ENCODE data around the gene GPM6B.

The GPM6B gene

DNA sequence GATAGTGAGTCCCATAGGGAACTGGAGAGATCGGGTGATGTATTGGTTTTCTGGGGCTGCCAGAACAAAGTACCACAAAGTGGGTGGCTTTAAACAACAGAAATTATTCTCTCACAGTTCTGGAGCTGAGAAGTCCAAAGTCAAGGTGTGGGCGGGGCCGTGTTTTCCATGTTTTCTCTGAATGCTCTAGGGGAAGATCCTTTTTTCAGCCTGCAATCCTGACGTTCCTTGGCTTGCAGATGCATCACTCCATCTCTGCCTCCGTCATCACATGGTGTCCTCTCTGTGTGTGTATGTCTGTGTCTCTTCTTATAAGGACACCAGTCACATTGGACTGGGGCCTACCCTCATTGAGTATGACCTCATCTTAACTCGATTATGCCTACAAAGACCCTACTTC is 7.9 kb upstream of the GPM6B start:
- TF ChIP-seq EGR1 (IDR thresholded peaks at IDR 0.05): no peak
- TF ChIP-seq, protein P1, sequence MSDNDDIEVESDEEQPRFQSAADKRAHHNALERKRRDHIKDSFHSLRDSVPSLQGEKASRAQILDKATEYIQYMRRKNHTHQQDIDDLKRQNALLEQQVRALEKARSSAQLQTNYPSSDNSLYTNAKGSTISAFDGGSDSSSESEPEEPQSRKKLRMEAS (IDR thresholded peaks at IDR 0.05): no peak
- TF ChIP-seq, protein P2, sequence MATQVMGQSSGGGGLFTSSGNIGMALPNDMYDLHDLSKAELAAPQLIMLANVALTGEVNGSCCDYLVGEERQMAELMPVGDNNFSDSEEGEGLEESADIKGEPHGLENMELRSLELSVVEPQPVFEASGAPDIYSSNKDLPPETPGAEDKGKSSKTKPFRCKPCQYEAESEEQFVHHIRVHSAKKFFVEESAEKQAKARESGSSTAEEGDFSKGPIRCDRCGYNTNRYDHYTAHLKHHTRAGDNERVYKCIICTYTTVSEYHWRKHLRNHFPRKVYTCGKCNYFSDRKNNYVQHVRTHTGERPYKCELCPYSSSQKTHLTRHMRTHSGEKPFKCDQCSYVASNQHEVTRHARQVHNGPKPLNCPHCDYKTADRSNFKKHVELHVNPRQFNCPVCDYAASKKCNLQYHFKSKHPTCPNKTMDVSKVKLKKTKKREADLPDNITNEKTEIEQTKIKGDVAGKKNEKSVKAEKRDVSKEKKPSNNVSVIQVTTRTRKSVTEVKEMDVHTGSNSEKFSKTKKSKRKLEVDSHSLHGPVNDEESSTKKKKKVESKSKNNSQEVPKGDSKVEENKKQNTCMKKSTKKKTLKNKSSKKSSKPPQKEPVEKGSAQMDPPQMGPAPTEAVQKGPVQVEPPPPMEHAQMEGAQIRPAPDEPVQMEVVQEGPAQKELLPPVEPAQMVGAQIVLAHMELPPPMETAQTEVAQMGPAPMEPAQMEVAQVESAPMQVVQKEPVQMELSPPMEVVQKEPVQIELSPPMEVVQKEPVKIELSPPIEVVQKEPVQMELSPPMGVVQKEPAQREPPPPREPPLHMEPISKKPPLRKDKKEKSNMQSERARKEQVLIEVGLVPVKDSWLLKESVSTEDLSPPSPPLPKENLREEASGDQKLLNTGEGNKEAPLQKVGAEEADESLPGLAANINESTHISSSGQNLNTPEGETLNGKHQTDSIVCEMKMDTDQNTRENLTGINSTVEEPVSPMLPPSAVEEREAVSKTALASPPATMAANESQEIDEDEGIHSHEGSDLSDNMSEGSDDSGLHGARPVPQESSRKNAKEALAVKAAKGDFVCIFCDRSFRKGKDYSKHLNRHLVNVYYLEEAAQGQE (IDR thresholded peaks at IDR 0.05; ENCODE audit: low read depth): no peak
- TF ChIP-seq, protein P3, sequence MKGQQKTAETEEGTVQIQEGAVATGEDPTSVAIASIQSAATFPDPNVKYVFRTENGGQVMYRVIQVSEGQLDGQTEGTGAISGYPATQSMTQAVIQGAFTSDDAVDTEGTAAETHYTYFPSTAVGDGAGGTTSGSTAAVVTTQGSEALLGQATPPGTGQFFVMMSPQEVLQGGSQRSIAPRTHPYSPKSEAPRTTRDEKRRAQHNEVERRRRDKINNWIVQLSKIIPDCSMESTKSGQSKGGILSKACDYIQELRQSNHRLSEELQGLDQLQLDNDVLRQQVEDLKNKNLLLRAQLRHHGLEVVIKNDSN (IDR thresholded peaks at IDR 0.05): no peak

DNA sequence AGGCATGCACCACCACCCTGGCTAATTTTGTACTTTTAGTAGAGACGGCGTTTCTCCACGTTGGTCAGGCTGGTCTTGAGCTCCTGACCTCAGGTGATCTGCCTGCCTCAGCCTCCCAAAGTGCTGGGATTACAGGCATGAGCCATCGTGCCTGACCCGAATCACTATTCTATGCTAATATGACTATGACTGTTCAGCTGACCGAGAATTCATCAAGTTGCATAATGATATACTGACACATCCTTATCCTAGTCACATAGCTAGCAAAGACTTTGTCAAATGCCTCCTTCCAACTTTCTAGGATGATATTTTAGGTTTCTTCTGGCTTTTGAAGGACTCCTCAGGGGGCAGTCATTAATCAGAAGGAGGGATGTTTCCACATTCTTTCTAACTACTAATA is 4.8 kb upstream of the GPM6B start:
- TF ChIP-seq EP300 (IDR thresholded peaks at IDR 0.05; ENCODE audit: borderline replicate concordance) (no peak), TAF1 (IDR thresholded peaks at IDR 0.05; ENCODE audit: low read depth) (no peak), NFIC (IDR thresholded peaks at IDR 0.05) (no peak), CEBPB (IDR thresholded peaks at IDR 0.05) (no peak), YY1 (IDR thresholded peaks at IDR 0.05; ENCODE audit: low read depth) (no peak), FOXM1 (IDR thresholded peaks at IDR 0.05; ENCODE audit: borderline replicate concordance, low read depth) (no peak), EGR1 (IDR thresholded peaks at IDR 0.05) (no peak), TEAD4 (IDR thresholded peaks at IDR 0.05) (no peak)
- TF ChIP-seq, protein P2 (IDR thresholded peaks at IDR 0.05; ENCODE audit: low read depth): no peak
- TF ChIP-seq, protein P3 (IDR thresholded peaks at IDR 0.05): no peak

DNA sequence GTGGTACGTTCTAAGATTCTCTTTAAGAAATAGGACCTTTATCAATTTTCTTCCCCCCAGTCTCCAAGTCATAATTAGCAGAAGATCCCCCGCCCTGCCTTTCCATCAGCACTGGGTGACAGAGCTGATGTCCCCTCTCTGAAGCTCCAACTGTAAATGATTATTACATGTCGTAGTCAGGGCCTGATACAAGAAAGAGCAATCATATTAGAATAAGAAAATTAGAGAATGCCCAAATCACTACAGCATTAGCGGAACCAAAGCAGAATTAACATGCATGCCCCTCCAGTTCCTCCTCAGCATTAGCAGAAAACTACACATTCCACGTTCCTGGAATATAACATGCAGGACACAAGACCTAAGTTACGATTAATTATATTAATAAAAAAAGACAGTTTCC is 717 bp downstream of the GPM6B start:
- TF ChIP-seq NFIC (IDR thresholded peaks at IDR 0.05): no peak
- no peak for TF ChIP-seq YY1 (IDR thresholded peaks at IDR 0.05; ENCODE audit: low read depth)
- TF ChIP-seq EP300 (IDR thresholded peaks at IDR 0.05; ENCODE audit: borderline replicate concordance): no peak
- no peak for TF ChIP-seq TCF12 (IDR thresholded peaks at IDR 0.05; ENCODE audit: low read depth)
- TF ChIP-seq, protein P2 (IDR thresholded peaks at IDR 0.05; ENCODE audit: low read depth): no peak
- no peak for TF ChIP-seq FOXM1 (IDR thresholded peaks at IDR 0.05; ENCODE audit: borderline replicate concordance, low read depth)
- no peak for TF ChIP-seq ZBTB7A (IDR thresholded peaks at IDR 0.05; ENCODE audit: low read depth)
- no peak for TF ChIP-seq CEBPB (IDR thresholded peaks at IDR 0.05)
- TF ChIP-seq, protein P1 (IDR thresholded peaks at IDR 0.05): no peak
- TF ChIP-seq TEAD4 (IDR thresholded peaks at IDR 0.05): no peak
- TF ChIP-seq, protein P3 (IDR thresholded peaks at IDR 0.05): no peak

DNA sequence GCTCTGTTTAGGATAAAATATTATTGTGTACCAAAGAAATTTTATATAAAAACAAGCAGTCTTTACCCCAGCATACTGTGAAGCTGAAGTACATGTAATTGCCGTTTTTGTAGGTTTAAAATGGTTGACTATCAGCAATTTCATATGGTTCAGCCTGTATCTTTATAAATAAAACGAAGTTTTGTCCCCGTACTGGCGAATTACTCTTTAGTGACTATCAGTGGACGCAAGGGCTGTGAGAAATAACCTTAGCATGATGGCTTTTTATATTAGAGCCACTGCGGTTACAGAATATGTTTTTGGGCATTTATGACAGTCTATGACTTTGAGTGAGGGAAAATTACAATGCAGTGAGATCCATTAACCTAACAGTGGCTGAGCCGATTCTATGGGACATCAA is 1.2 kb downstream of the GPM6B start:
- no peak for TF ChIP-seq EGR1 (IDR thresholded peaks at IDR 0.05)
- TF ChIP-seq TCF12 (IDR thresholded peaks at IDR 0.05; ENCODE audit: low read depth): no peak
- no peak for TF ChIP-seq CEBPB (IDR thresholded peaks at IDR 0.05)
- no peak for TF ChIP-seq CREB1 (IDR thresholded peaks at IDR 0.05; ENCODE audit: low read depth)
- TF ChIP-seq FOXM1 (IDR thresholded peaks at IDR 0.05; ENCODE audit: borderline replicate concordance, low read depth): no peak
- TF ChIP-seq, protein P2 (IDR thresholded peaks at IDR 0.05; ENCODE audit: low read depth): no peak

Measured in Ishikawa (cell line).